ENCODE data around the gene CEP170. TPM values are rescaled to one million over a fixed set of nuclear protein-coding genes. Genes with fewer than 3 reads are reported as not detected.

CEP170 gene
- total RNA-seq, 4 donors from 2014 or later, result 6.0 to 92.4 (median 13.8) TPM

GRCh38 chr1:243268751-243269460, 13.8 kb upstream of the CEP170 start:
- TF ChIP-seq POLR2A (IDR thresholded peaks at IDR 0.05), result no peak
- no peaks in the 10 kb centered on the region for H3K27me3 ChIP-seq
- peak overlapping the region in 1 of 4 donors; percentile 2 for H3K4me3 ChIP-seq
- no peaks in the 10 kb centered on the region for H3K9me3 ChIP-seq
- DNase-seq, result no peak
- peaks cover 0 to 8% (median 0%) of the 10 kb centered on the region in 3 donors for H3K36me3 ChIP-seq
- peaks cover 0 to 3% (median 0%) of the 10 kb centered on the region in 4 donors for H3K4me1 ChIP-seq
- peak overlapping the region in 1 of 4 donors; percentile 55 for H3K27ac ChIP-seq

DNA sequence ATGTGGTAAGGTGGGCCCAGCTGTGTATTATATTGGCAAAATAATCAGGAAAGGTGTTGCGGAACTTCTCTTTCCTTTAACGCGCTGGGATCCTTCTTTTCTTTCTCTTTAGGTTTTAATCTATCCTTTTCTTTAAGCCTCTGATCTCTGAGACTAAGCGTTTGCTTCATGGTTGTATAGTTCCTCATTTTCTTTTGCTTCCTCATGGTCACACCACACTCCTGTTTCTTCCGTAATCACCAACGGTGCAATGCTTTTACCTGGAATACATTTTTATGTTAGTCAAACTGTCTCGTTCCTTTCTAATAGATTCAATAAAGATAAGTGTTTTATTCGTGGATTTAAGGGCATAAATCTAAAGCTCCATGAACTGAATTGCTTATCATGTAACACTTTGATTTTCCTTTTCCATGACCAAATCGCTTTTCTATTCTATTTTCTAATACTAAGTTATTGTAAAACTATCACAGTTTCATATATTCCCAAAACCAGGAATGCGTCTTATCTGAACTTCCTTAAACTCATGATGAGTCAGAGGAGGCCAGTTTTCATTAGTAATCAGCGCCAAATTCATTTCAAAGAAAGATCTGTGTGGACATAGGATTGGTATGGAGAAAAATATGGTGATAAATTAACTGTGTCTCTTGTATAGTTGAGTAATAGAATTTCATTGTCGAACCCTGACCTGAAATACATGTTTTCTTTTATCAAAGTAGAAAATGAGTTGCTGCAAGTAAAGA, 13.0 kb upstream of the CEP170 start:
- TF ChIP-seq, protein P1, sequence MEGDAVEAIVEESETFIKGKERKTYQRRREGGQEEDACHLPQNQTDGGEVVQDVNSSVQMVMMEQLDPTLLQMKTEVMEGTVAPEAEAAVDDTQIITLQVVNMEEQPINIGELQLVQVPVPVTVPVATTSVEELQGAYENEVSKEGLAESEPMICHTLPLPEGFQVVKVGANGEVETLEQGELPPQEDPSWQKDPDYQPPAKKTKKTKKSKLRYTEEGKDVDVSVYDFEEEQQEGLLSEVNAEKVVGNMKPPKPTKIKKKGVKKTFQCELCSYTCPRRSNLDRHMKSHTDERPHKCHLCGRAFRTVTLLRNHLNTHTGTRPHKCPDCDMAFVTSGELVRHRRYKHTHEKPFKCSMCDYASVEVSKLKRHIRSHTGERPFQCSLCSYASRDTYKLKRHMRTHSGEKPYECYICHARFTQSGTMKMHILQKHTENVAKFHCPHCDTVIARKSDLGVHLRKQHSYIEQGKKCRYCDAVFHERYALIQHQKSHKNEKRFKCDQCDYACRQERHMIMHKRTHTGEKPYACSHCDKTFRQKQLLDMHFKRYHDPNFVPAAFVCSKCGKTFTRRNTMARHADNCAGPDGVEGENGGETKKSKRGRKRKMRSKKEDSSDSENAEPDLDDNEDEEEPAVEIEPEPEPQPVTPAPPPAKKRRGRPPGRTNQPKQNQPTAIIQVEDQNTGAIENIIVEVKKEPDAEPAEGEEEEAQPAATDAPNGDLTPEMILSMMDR (IDR thresholded peaks at IDR 0.05), result no peak
- no peak for TF ChIP-seq POLR2A (IDR thresholded peaks at IDR 0.05)
- Histone ChIP-seq H3K4me3 (no peak overlapping the region), H3K27ac (no peak overlapping the region), H3K9me3 (no peaks in the 10 kb centered on the region), H3K27me3 (no peaks in the 10 kb centered on the region), H3K36me3 (peaks cover 0 to 8% (median 0%) of the 10 kb centered on the region in 3 donors), H3K4me1 (peaks cover 0 to 3% (median 0%) of the 10 kb centered on the region in 4 donors)
- no peak for DNase-seq

DNA sequence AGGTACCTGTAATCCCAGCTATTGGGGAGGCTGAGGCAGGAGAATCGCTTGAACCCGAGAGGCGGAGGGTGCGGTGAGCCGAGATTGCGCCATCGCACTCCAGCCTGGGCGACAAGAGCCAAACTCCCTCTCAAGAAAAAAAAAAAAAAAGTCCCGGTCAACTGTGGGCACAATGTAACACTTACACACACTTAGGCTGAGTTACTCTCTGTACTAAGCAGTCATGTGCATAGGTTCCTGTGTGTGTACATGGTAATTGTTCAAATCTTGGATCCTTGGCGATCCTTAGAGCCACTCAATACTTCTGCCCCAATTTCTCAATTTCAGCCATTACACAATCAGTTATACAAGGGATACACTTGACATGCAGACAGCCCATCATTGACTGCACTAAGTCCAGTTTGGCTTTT, 12.4 kb upstream of the CEP170 start:
- no peak overlapping the region for H3K4me3 ChIP-seq
- peak overlapping the region in 1 of 4 donors; percentile 15 for H3K27ac ChIP-seq
- H3K36me3 ChIP-seq, result peaks cover 0 to 8% (median 0%) of the 10 kb centered on the region in 3 donors
- peaks cover 0 to 3% (median 0%) of the 10 kb centered on the region in 4 donors for H3K4me1 ChIP-seq
- no peaks in the 10 kb centered on the region for H3K27me3 ChIP-seq
- no peak for DNase-seq
- no peaks in the 10 kb centered on the region for H3K9me3 ChIP-seq
- TF ChIP-seq, protein P1 (IDR thresholded peaks at IDR 0.05), result no peak
- TF ChIP-seq POLR2A (IDR thresholded peaks at IDR 0.05), result no peak

DNA sequence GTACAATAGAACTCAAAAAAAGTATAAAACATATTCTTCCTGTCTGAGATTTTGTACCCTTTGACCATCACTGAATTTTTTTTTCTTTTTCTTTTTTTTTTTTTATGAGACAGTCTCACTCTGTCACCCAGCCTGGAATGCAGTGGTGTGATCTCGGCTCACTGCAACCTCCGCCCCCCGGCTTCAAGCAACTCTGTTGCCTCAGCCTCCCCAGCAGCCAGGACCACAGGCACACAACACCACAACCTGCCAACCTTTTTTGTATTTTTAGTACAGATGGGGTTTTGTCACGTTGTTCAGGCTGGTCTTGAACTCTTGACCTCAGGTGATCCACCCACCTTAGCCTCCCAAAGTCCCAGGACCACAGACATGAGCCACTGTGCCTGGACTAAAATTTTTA, 11.2 kb upstream of the CEP170 start:
- Histone ChIP-seq H3K4me1 (peaks cover 0 to 3% (median 0%) of the 10 kb centered on the region in 4 donors), H3K9me3 (no peaks in the 10 kb centered on the region), H3K36me3 (no peaks in the 10 kb centered on the region), H3K4me3 (no peak overlapping the region), H3K27ac (no peak overlapping the region), H3K27me3 (no peaks in the 10 kb centered on the region)
- TF ChIP-seq POLR2A (IDR thresholded peaks at IDR 0.05), result no peak
- TF ChIP-seq, protein P1 (IDR thresholded peaks at IDR 0.05), result no peak
- no peak for DNase-seq

- Histone ChIP-seq H3K36me3 (no peaks in the 10 kb centered on the region), H3K4me1 (peaks cover 0 to 3% (median 0%) of the 10 kb centered on the region in 4 donors), H3K4me3 (no peak overlapping the region), H3K9me3 (no peaks in the 10 kb centered on the region), H3K27me3 (no peaks in the 10 kb centered on the region), H3K27ac (peak overlapping the region in 1 of 4 donors; percentile 15)
- TF ChIP-seq POLR2A (IDR thresholded peaks at IDR 0.05), result no peak
- TF ChIP-seq, protein P1 (IDR thresholded peaks at IDR 0.05), result no peak
- no peak for DNase-seq
These were observed 9.6 kb upstream of the CEP170 start for GRCh38 chr1:243264717-243265116.

GRCh38 chr1:243261390-243261789, 6.3 kb upstream of the CEP170 start:
- no peak overlapping the region for H3K27ac ChIP-seq
- no peak for DNase-seq
- H3K36me3 ChIP-seq, result no peaks in the 10 kb centered on the region
- H3K4me3 ChIP-seq, result no peak overlapping the region
- no peaks in the 10 kb centered on the region for H3K9me3 ChIP-seq
- no peaks in the 10 kb centered on the region for H3K27me3 ChIP-seq
- TF ChIP-seq, protein P1 (IDR thresholded peaks at IDR 0.05), result no peak
- TF ChIP-seq POLR2A (IDR thresholded peaks at IDR 0.05), result no peak
- H3K4me1 ChIP-seq, result peaks cover 0 to 8% (median 5%) of the 10 kb centered on the region in 4 donors

All from Peyer's patch (tissue), 4 donors.